Mammary epithelial cell (primary cell): ENCODE results near the gene DSC3.

ENCODE experiments used
- CTCF ChIP-seq, 2 donors: IDR thresholded peaks in 1 of 2; conservative IDR thresholded peaks in 1 of 2; 2 replicates each; pipeline ENCODE4 v1.5.1; 2011 to 2012; ENCODE audit warnings: inconsistent platforms in 2 of 2, low read length in 2 of 2, mild to moderate bottlenecking in 2 of 2, control low read depth in 1 of 2, low read depth in 1 of 2; ENCODE audit not compliant: insufficient read depth in 1 of 2; ENCODE audit errors: extremely low read depth in 1 of 2
- EZH2 ChIP-seq: IDR thresholded peaks from 2 replicates; pipeline ENCODE4 v1.6.1; 2012; ENCODE audit warnings: low read length, inconsistent platforms, borderline replicate concordance

DNA sequence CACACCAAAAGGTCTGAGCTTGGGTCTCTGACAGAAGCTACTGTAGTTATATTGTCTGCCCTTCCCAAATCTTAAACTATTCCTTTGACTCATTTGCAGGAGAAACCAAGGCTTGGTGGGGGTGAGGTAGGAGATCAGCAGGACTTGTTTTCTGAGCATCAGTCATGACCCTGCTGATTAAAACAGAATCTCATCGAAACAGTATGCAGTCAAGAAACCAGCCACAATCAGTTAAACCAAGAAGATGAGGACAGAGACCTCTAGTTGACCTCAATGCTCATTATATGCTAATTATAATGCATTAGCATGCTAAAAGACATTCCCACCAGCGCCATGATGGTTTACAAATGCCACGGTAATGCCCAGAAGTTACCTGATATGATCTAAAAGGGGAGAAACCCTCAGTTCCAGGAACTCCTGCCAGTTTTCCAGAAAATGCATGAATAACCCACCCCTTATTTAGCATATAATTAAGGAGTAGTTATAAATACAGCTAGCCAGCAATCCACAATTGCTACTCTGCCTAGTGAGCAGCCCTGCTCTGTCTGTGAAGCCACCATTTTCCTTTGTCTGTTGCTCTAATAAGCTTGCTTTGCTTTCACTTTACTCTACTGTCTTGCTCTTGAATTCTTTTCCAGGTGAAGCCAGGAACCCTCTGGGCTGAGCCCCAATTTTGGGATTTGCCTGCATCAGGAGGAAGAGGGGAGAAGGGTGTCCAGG is 26.7 kb downstream of the DSC3 start:
- TF ChIP-seq CTCF (conservative IDR thresholded peaks at IDR 0.05 in 1 of 2, IDR thresholded peaks at IDR 0.05 in 1 of 2; ENCODE audit: extremely low read depth in 1 of 2, insufficient read depth in 1 of 2, low read depth in 1 of 2, low read length in 2 of 2) (no peak), EZH2 (no peak)
